Osteocyte (in vitro differentiated cells): ENCODE results near the gene NR2F1. TPM values are rescaled to one million over a fixed set of nuclear protein-coding genes. Genes with fewer than 3 reads are reported as not detected.

Source experiments
- DNase-seq: peaks from one replicate; pipeline ENCODE4 v3.0.0; 2021; ENCODE audit warnings: mixed read lengths; ENCODE audit not compliant: unreplicated experiment; ENCODE audit errors: extremely low spot score
- H3K27ac Mint-ChIP-seq: one replicate; pipeline ENCODE4 v1.8.0; 2021; ENCODE audit warnings: mild to moderate bottlenecking, mixed read lengths; ENCODE audit not compliant: unreplicated experiment
- H3K27me3 Mint-ChIP-seq: one replicate; pipeline ENCODE4 v1.8.0; 2021; ENCODE audit warnings: mixed read lengths; ENCODE audit not compliant: unreplicated experiment
- H3K36me3 Mint-ChIP-seq: one replicate; pipeline ENCODE4 v1.8.0; 2021; ENCODE audit warnings: mixed read lengths; ENCODE audit not compliant: unreplicated experiment
- H3K4me1 Mint-ChIP-seq: one replicate; pipeline ENCODE4 v1.8.0; 2021; ENCODE audit warnings: mixed read lengths; ENCODE audit not compliant: unreplicated experiment
- H3K4me3 Mint-ChIP-seq: one replicate; pipeline ENCODE4 v1.8.0; 2021; ENCODE audit warnings: mild to moderate bottlenecking, moderate library complexity, mixed read lengths; ENCODE audit not compliant: unreplicated experiment
- H3K9me3 Mint-ChIP-seq: one replicate; pipeline ENCODE4 v1.8.0; 2021; ENCODE audit warnings: mixed read lengths; ENCODE audit not compliant: unreplicated experiment
- total RNA-seq: library from RNA; stranded (reverse); gene quantifications from 2 replicates; pipeline ENCODE4 v1.2.1, GENCODE V29; 2021
- TF ChIP-seq, protein P1 (sequence below): fragments of 200-600 bp; sonication (generic); IDR thresholded peaks from 2 replicates; pipeline ENCODE4 v1.5.0; 2021; ENCODE audit warnings: antibody characterized with exemption, mild to moderate bottlenecking, moderate library complexity

The NR2F1 gene
- total RNA-seq, 1 donor from 2014 or later, result 197 TPM

DNA sequence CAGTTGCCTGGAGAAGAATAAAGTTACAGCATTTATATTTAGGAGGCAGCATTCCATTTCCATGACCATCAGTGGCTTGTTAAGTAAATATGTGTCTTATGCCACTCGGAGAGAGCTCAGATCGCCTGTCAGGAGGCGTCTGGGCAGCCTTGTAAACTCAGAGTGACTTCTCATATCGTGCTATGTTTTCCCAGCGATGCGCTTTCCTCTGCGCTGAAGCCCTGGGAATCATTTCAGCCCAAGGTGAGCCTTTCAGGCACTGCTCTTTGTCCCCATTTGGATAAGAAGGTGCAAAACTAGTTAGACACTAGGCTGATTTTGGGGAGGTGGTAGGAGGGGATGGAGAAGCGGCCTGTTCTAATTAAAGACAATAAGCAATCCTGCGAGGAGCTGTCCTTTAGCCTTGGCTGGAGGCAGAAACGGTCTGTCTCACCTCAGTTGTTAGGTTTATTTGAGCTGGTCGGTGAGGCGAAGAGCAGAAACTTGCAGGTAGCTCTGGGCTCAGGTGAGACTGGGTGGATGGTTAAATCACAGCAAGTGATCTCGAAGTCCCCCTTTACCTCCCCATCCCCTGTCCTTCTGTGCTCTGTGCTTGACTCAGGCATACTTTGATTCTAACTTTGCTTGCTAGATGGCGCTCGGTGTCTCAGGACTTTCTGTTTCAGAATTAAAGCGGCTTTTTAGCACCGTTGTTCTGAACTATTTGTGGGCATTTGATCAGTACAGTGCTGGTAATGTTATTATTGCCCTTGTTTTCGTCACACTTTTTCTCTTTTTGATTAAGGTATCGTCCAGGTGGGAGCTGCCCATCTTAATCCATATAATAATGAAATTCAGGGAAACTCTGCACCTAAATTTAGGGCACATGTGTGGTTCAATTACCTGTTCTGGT, 24.6 kb downstream of the NR2F1 start:
- peak overlapping the region; percentile 98 for H3K27ac Mint-ChIP-seq
- H3K36me3 Mint-ChIP-seq, result peaks cover 3% of the 10 kb centered on the region
- DNase-seq, result no peak
- H3K9me3 Mint-ChIP-seq, result no peaks in the 10 kb centered on the region
- H3K4me3 Mint-ChIP-seq, result peak overlapping the region; percentile 76
- H3K27me3 Mint-ChIP-seq, result peaks cover 30% of the 10 kb centered on the region
- TF ChIP-seq, protein P1, sequence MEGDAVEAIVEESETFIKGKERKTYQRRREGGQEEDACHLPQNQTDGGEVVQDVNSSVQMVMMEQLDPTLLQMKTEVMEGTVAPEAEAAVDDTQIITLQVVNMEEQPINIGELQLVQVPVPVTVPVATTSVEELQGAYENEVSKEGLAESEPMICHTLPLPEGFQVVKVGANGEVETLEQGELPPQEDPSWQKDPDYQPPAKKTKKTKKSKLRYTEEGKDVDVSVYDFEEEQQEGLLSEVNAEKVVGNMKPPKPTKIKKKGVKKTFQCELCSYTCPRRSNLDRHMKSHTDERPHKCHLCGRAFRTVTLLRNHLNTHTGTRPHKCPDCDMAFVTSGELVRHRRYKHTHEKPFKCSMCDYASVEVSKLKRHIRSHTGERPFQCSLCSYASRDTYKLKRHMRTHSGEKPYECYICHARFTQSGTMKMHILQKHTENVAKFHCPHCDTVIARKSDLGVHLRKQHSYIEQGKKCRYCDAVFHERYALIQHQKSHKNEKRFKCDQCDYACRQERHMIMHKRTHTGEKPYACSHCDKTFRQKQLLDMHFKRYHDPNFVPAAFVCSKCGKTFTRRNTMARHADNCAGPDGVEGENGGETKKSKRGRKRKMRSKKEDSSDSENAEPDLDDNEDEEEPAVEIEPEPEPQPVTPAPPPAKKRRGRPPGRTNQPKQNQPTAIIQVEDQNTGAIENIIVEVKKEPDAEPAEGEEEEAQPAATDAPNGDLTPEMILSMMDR, result peak; percentile 74
- H3K4me1 Mint-ChIP-seq, result peaks cover 64% of the 10 kb centered on the region

DNA sequence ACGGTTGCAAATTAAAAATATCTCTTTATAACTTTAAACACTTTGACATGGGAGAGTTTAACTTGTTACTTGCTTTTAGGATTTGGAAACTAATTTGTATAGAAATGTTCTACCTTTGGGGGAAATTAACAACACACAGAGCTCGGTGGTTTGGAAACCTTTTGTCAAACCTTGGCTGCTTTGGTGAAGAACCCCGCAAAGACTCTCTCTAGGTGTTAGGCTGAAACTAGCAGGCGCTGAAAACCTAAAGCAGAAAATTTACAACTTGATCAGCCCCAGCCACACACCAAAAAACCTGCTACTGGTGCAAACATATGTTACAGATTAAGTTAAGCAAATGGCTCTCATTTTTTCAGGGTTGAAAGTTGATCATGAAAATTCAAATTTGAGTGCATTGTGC, 25.8 kb downstream of the NR2F1 start:
- DNase-seq, result no peak
- peaks cover 4% of the 10 kb centered on the region for H3K36me3 Mint-ChIP-seq
- H3K4me1 Mint-ChIP-seq, result peaks cover 59% of the 10 kb centered on the region
- H3K27me3 Mint-ChIP-seq, result peaks cover 38% of the 10 kb centered on the region
- H3K9me3 Mint-ChIP-seq, result no peaks in the 10 kb centered on the region
- TF ChIP-seq, protein P1, result no peak
- H3K4me3 Mint-ChIP-seq, result no peak overlapping the region
- no peak overlapping the region for H3K27ac Mint-ChIP-seq

DNA sequence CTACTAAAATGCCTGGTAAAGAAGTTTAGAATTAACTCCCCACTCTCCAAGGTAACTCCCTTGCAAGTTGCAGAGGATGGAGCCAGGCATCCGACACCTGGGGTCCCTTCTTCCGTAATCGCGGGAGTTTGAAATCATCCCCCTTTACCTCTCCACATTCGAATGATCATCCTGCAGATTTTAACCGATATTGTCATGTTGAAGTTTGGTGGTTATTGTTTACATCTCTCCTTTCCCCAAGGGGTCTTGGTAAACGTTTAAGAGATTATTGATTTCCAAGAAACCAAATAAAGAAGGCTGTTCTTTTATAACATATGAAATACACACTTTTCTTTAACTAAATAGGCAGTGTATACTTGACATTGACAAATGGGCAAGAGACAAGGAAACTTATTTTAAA, 26.7 kb downstream of the NR2F1 start:
- Mint-ChIP-seq H3K36me3 (peaks cover 7% of the 10 kb centered on the region), H3K4me1 (peaks cover 53% of the 10 kb centered on the region), H3K27ac (no peak overlapping the region), H3K27me3 (peaks cover 38% of the 10 kb centered on the region), H3K9me3 (no peaks in the 10 kb centered on the region), H3K4me3 (no peak overlapping the region)
- no peak for DNase-seq
- TF ChIP-seq, protein P1, result no peak

DNA sequence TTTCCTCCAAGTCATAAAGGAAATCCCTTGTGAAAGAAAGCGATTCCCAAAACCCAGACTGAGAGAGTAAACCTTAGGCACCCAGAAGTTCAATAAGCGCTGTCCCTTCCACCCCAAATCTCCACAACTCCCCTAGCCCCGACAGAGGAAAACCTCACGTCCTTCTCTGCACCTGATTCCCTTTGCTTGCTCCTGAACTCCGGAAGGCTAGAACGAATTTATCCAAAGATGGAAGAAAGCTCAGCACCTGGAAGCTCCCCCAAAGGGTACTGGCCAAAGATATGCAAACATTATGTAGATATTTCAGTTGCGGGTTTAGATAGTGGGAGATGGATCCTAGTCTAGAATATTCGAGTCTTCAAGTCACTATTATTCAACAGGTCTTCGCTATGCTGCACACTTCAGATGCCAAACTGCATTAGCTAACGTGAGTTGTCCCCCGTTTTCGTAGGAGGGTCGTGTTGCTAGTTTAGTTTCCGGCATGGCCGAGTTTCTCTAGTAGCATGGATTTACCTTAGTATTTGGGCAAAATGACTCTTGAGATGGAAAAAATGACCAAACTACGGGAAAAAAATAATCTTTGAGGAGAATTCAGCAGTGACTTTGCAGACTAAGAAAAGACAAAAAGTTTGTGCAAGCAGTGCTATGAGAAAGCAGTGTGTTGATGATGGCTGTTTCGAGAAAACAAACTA, 27.7 kb downstream of the NR2F1 start:
- TF ChIP-seq, protein P1, result no peak
- Mint-ChIP-seq H3K4me3 (no peak overlapping the region), H3K27ac (no peak overlapping the region), H3K36me3 (peaks cover 10% of the 10 kb centered on the region), H3K4me1 (peaks cover 44% of the 10 kb centered on the region), H3K27me3 (peaks cover 38% of the 10 kb centered on the region), H3K9me3 (no peaks in the 10 kb centered on the region)
- no peak for DNase-seq
